CD1c-positive myeloid dendritic cell (primary cell): ENCODE measurements around the gene TEX22.
A peak's percentile ranks its signal among the peaks of the same experiment; 100 is the strongest.
"Not testable (repeated sequence)": the region's sequence is repeated elsewhere in the genome, so short reads cannot be mapped to it uniquely, and the experiment has no call there.

Experiments
- DNase-seq: peaks from one replicate; pipeline ENCODE4 v3.0.0-alpha.2; 2016; ENCODE audit errors: extremely low spot score

The TEX22 gene, protein sequence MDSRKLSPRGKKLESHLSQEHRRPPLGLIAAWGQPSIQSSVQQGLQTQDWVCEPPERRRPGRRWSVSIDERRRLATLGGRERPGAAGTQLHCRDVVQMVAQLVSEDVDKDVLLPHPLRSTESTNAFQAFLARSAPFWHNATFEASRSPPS

GRCh38 chr14:105398044-105398725, at the start of gene TEX22:
Gene TEX22, plus strand, starts transcription at chr14:105398538. Its CDS starts 803 bp downstream, at chr14:105399341.
- DNase-seq = peak; percentile 82

- no peak for DNase-seq
These were observed 49.2 kb upstream of the TEX22 start for GRCh38 chr14:105348945-105349699.

- DNase-seq = no peak
These were observed 48.3 kb upstream of the TEX22 start for GRCh38 chr14:105349992-105350391.

DNA sequence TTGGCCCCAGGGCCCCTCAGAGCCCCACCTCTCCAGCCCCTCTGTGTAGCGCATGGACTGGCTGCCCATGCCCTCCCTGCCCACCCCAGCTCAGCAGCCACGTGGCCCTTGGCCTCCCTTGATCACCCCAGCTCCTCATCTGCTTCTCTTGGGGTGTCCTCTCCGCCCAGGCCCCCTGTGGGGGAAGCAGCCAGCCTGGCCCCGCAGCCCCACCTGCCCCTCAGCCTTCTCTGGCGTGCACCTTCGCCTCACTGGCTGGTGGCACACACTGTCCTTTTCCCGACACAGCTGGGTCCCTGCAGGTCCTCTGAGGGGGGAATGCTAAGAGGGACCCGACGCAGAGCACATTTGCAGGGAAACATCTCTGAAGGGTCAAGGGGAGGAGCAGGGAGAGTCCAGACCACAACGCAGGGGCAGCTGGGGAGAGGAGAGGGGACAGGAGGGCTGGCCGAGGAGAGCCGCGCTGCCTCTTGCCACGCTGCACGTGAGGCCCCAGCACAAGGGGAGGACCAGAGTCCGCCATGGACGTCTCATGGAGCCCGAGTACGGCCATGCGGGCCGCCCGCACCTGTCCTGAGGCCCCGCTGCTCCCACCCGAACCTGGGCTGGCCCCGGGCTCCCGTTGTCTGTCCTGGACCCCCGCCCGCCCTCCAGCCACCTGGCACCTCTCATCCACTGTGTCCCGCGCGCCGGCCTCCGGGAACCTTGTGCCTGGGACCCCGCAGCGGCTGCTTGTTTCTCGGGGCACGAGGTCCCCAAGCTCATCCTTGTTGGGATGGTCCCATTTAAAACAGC, 47.7 kb upstream of the TEX22 start:
- no peak for DNase-seq

GRCh38 chr14:105351410-105351809, 46.9 kb upstream of the TEX22 start:
- no peak for DNase-seq

DNA sequence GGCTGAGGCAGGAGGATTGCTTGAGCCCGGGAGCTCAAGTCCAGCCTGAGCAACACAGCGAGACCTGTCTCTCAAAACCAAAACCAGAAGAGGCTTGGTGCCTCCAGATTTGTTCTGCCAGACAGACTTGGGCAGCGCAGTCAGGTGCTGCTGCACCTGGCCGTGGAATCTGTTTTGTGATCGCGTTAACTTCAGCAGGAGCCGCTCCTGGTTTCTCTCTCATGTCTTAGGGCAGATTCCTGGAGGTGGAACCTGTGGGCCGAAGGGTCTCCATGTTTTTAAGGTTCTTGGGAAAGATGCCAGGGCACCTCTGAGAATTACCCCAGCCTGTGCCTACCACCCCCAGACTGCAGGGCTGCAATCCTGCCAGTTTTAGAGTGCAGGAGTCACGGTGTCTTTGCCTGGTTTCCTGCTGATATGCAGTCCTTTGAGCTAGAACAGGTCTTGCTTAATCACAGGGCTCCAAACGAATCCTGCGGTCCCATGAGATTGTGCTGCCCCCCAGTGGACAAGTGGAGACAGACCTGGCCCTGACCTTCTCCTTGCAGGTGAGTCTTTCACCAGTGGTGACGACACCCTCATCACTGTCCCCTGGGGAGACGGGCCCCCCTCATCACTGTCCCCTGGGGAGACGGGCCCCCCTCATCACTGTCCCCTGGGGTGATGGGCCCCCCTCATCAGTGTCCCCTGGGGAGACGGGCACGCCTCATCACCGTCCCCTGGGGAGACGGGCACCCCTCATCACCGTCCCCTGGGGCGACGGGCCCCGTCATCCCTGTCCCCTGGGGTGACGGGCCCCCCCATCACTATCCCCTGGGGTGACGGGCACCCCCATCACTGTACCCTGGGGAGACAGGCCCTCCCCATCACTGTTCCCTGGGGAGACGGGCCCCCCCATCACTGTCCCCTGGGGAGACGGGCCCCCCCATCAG, 46.2 kb upstream of the TEX22 start:
- peak; percentile 91 for DNase-seq

- no peak for DNase-seq
These were observed 45.2 kb upstream of the TEX22 start for GRCh38 chr14:105353136-105353535.

GRCh38 chr14:105354541-105354940, 43.8 kb upstream of the TEX22 start:
- DNase-seq = no peak

DNA sequence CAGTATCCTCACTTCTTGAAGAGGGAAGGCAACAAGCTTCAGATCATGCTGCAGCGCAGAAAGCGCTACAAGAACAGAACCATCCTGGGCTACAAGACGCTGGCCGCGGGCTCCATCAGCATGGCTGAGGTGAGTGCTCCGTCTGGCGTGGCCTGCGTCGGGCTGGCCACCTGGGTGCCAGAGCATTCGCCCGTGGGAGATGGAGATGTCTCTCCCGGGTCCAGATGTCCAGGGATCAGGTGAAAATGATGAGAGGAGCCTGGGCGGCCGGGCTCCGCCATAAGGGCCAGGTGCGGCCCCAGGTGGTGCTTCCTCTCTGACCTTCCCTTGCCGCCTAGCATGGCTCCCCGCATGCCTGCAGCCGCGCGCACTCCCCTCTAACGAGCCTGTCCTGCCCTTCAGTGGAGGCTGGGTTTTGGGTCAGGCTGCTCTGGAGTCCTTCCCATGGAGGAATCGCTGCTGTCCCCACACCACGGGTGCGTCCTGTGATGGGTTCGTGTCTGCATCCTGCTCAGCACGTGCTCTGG, 43.2 kb upstream of the TEX22 start:
- no peak for DNase-seq

DNA sequence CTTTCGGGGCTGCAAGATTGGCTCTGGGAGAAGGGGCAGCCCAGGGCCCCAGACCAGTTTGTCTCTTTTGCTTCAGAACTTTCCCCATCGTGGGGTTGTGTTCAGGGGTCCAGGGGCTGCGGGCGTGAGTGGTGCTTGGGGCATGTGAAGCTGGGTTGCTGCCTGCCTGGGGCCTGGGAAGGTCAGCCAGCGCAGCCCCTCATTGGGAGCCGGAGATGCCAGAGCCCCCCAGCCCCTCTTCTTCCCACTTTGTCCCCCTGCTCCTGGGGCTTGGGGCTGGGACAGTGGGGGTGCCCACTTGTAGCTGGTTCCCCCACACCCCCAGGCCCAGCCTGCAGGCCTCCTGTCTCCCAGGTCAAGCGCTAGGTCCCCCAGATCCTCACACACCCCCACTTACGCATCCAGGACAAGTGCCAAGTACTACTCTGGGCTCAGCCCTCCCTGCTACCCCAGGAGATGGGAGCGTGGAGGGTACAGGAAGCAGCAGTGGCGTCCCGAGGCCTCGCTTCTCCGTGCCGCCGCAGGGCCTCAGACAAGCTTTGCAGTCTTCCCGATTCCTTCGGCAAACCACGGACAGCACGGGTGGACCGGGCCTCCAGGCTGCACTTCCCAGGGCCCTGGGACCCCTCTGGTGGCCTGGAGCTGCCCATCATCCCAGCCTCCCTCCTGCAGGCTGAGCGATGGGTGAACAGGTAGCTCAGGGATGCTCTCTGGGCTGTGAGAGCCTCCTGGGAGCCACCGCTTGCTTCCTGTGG, 42.3 kb upstream of the TEX22 start:
- no peak for DNase-seq

DNA sequence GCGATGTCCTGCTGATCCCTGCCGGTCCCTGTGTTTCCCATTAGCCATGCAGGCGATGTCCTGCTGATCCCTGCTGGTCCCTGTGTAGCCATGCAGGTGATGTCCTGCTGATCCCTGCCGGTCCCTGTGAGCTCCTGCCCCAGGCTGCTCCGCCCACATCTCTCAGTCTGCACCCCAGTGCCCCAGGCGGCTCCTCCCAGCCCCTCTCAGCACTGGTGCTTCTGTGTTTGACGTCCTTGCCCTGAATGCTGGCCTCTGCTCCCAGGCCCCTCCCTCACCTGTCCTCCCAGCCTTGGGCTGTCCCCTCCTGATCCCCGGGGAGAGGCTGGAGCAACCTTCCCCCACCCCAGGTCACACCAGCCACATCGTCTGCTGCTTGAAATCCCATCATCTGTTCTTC, 41.4 kb upstream of the TEX22 start:
- no peak for DNase-seq

DNA sequence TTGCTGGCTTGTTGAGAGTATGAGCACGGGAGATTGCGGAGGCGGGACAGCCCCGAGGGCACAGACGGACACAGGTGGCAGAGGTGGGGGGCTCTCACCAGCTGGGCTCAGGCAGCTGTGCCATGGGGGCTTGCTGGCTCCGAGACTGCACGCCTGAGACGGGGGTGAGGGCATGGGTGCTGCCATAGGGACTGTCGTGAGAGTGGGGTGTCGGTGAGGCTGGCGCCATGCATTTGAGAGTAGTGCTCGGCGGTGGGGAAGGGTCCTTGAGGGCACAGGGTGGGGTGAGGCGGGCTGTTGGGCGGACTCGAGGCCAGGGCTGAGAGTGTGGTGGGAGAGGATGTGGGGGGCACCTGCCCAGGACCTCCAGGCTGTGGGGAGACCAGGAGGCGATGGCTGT, 40.7 kb upstream of the TEX22 start:
- DNase-seq = no peak

GRCh38 chr14:105358140-105358846, 40.0 kb upstream of the TEX22 start:
- DNase-seq = no peak

GRCh38 chr14:105358943-105359342, 39.4 kb upstream of the TEX22 start:
- DNase-seq = no peak

DNA sequence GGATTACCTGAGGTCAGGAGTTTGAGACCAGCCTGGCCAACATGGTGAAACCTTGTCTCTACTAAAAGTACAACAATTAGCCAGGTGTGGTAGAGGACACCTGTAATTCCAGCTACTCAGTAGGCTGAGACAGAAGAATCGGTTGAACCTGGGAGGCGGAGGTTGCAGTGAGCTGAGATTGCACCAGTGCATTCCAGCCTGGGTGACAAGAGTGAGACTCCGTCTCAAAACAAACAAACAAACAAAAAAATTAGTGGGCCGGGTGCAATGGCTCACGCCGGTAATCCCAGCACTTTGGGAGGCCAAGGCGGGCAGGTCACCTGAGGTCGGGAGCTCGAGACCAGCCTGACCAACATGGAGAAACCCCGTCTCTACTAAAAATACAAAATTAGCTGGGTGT, 36.9 kb upstream of the TEX22 start:
- not testable (repeated sequence) for DNase-seq

GRCh38 chr14:105363847-105364708, 34.3 kb upstream of the TEX22 start:
- peak; percentile 4 for DNase-seq

GRCh38 chr14:105365101-105365500, 33.2 kb upstream of the TEX22 start:
- no peak for DNase-seq

DNA sequence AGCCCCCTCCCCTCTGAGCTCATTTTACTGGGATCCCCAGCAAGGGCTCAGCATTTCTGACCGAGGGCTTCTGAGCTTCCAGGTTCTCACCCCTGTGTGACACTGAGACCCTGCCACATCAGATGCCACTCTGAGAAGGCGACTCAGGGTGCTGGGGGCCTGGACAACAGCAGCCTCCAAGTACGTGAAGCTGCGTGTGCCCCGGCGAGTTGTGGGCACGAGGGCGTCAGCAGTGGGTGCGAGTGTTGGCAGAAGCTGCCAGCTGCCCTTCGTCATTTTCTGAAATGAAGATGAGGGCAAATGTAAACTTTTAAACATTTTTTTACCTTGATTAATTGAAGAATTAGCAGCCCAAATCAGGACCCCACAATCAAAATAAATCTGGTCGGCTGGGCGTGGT, 32.7 kb upstream of the TEX22 start:
- DNase-seq = no peak
